Coronary artery (tissue), 2 donors: ENCODE results near the gene CSN2.
"Not testable (repeated sequence)": the region's sequence is repeated elsewhere in the genome, so short reads cannot be mapped to it uniquely, and the experiment has no call there.

Experiments
- DNase-seq: peaks from one replicate; pipeline ENCODE4 v3.0.0-alpha.2; 2017; ENCODE audit warnings: low spot score
- H3K27ac ChIP-seq, 2 donors: fragments of 200-600 bp; sonication (generic); one replicate each; pipeline ENCODE4 v1.5.1; 2016 to 2019
- H3K4me3 ChIP-seq: fragments of 200-600 bp; sonication (generic); 2 replicates; pipeline ENCODE4 v1.5.1; 2016; ENCODE audit warnings: mild to moderate bottlenecking, moderate library complexity
- TF ChIP-seq, protein P1 (sequence below): fragments of 200-600 bp; sonication (generic); IDR thresholded peaks from one replicate; pipeline ENCODE4 v1.5.1; 2019; ENCODE audit warnings: antibody characterized with exemption

Gene CSN2

GRCh38 chr4:69951602-69952001 is 13.9 kb downstream of the CSN2 start:
- H3K27ac ChIP-seq: no peak overlapping the region
- no peak for DNase-seq
- H3K4me3 ChIP-seq: no peak overlapping the region
- TF ChIP-seq, protein P1, sequence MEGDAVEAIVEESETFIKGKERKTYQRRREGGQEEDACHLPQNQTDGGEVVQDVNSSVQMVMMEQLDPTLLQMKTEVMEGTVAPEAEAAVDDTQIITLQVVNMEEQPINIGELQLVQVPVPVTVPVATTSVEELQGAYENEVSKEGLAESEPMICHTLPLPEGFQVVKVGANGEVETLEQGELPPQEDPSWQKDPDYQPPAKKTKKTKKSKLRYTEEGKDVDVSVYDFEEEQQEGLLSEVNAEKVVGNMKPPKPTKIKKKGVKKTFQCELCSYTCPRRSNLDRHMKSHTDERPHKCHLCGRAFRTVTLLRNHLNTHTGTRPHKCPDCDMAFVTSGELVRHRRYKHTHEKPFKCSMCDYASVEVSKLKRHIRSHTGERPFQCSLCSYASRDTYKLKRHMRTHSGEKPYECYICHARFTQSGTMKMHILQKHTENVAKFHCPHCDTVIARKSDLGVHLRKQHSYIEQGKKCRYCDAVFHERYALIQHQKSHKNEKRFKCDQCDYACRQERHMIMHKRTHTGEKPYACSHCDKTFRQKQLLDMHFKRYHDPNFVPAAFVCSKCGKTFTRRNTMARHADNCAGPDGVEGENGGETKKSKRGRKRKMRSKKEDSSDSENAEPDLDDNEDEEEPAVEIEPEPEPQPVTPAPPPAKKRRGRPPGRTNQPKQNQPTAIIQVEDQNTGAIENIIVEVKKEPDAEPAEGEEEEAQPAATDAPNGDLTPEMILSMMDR: no peak

GRCh38 chr4:69936566-69936965 is 29.0 kb downstream of the CSN2 start:
- no peak for DNase-seq
- TF ChIP-seq, protein P1: no peak
- no peak overlapping the region for H3K4me3 ChIP-seq
- no peak overlapping the region for H3K27ac ChIP-seq

DNA sequence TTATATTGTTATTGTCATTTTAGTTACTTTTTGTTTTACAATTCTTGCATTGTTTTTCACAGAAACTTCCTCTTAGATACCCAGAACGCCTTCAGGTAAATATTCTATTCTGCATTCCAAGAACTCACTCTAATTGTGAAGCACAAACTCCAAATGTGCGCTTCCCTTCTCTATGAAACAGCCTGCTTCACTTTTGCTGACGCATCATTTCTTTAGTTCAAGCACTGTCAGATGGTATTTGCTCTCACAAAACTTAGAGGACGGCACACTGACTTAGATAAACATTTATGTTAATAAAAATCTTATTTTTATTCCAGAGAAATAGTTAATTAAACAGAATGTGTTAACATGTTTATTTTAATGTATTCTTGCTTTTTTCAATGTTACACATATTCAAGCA is 31.4 kb downstream of the CSN2 start:
- Histone ChIP-seq H3K27ac (no peak overlapping the region), H3K4me3 (no peak overlapping the region)
- TF ChIP-seq, protein P1: no peak
- DNase-seq: no peak

DNA sequence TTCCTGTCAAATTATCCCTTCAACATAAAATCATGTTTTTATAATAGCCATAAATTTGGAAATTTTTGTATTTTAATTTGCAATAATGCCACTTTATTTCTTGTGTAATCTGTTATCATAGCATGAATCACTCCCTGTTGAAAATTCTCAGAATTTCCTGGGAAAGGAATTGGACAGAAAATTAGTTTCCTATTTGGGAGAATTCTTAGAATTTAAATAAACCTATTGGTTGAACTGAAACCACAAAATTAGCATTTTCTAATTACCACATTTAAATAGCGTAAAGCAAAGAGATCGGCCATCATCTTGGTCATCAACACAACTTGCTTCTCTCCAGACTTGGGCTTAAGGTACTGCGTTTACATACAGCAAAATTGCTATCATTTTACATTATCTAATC is 34.8 kb downstream of the CSN2 start, which contains the start of gene CSN1S1:
TSS of gene CSN1S1 (plus strand) at position 301 of the 400 bp plus-strand sequence. CDS start 1,488 bp downstream, outside the sequence.
- no peak within 1 kb of the TSS for H3K27ac ChIP-seq

DNA sequence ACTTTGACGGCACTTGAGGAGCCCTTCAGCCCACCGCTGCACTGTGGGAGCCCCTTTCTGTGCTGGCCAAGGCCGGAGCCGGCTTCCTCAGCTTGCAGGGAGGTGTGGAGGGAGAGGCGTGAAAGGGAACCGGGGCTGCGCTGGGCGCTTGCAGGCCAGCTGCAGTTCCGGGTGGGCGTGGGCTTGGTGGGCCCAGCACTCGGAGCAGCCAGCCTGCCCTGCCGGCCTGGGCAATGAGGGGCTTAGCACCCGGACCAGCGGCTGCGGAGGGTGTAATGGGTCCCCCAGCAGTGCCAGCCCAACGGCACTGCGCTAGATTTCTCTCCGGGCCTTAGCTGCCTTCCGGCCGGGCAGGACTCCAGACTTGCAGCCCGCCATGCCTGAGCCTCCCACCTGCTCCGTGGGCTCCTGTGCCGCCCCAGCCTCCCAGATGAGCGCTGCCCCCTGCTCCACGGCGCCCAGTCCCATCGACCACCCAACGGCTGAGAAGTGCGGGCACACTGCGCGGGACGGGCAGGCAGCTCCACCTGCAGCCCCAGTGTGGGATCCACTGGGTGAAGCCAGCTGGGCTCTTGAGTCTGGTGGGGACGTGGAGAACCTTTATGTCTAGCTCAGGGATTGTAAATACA is 41.6 kb downstream of the CSN2 start:
- DNase-seq, H3K27ac ChIP-seq, H3K4me3 ChIP-seq: not testable (repeated sequence)

More for the DNA sequence above, 34.8 kb downstream of the CSN2 start, which contains the start of gene CSN1S1:
- DNase-seq: no peak
- H3K4me3 ChIP-seq: no peak within 1 kb of the TSS
- TF ChIP-seq, protein P1: no peak

- DNase-seq: no peak
- TF ChIP-seq, protein P1: no peak
- no peak overlapping the region for H3K27ac ChIP-seq
- H3K4me3 ChIP-seq: no peak overlapping the region
These were observed 44.7 kb downstream of the CSN2 start for GRCh38 chr4:69920874-69921273.

GRCh38 chr4:69910016-69910782 is 55.3 kb downstream of the CSN2 start:
- no peak for DNase-seq
- TF ChIP-seq, protein P1: no peak
- H3K27ac ChIP-seq: no peak overlapping the region
- no peak overlapping the region for H3K4me3 ChIP-seq
